NCI-H2107 treated with DMSO at 0.1 percent for 48 hours (cell line): ENCODE results near the gene LINGO1.

Experiments
- DNase-seq: peaks from one replicate; lab custom pipeline; 2025; ENCODE audit not compliant: unreplicated experiment; lab: John Stamatoyannopoulos, UW

LINGO1 gene

GRCh38 chr15:77597804-77598453 is 34.8 kb downstream of the LINGO1 start:
- no peak for DNase-seq

- no peak for DNase-seq
These were observed 35.6 kb downstream of the LINGO1 start for GRCh38 chr15:77596821-77597803.

- no peak for DNase-seq
These were observed 37.5 kb downstream of the LINGO1 start for GRCh38 chr15:77595231-77595630.

- no peak for DNase-seq
These were observed 40.0 kb downstream of the LINGO1 start for GRCh38 chr15:77592758-77593157.

- no peak for DNase-seq
These were observed 40.6 kb downstream of the LINGO1 start for GRCh38 chr15:77591968-77592613.

- DNase-seq, result no peak
These were observed 42.9 kb downstream of the LINGO1 start for GRCh38 chr15:77589839-77590238.

- no peak for DNase-seq
These were observed 44.6 kb downstream of the LINGO1 start for GRCh38 chr15:77588126-77588525.

- no peak for DNase-seq
These were observed 48.0 kb downstream of the LINGO1 start for GRCh38 chr15:77584691-77585090.

GRCh38 chr15:77584201-77584600 is 48.5 kb downstream of the LINGO1 start:
- no peak for DNase-seq

GRCh38 chr15:77582763-77583162 is 49.9 kb downstream of the LINGO1 start:
- no peak for DNase-seq

GRCh38 chr15:77581896-77582569 is 50.7 kb downstream of the LINGO1 start:
- no peak for DNase-seq

GRCh38 chr15:77580996-77581682 is 51.6 kb downstream of the LINGO1 start:
- no peak for DNase-seq

- no peak for DNase-seq
These were observed 53.1 kb downstream of the LINGO1 start for GRCh38 chr15:77579498-77580188.

GRCh38 chr15:77578641-77579372 is 53.9 kb downstream of the LINGO1 start:
- DNase-seq, result peak; percentile 23

- no peak for DNase-seq
These were observed 55.3 kb downstream of the LINGO1 start for GRCh38 chr15:77577366-77577950.

- DNase-seq, result no peak
These were observed 56.2 kb downstream of the LINGO1 start for GRCh38 chr15:77576538-77576937.

GRCh38 chr15:77575203-77575934 is 57.3 kb downstream of the LINGO1 start:
- DNase-seq, result no peak

- DNase-seq, result no peak
These were observed 58.0 kb downstream of the LINGO1 start for GRCh38 chr15:77574521-77575202.
